A673 (cell line): ENCODE data around the gene PKM. TPM values are rescaled to one million over a fixed set of nuclear protein-coding genes. Genes with fewer than 3 reads are reported as not detected.

Experiments
- BruUV-seq: library from RNA; stranded (reverse); fragments of 400-500 nt; replicated peaks from 2 replicates; lab custom pipeline; 2021; lab: Mats Ljungman, UMichigan
- CTCF ChIA-PET: fragments of 300-600 bp; sonication (Branson Sonifier 250); formaldehyde crosslinking; loops from one replicate; lab custom pipeline; 2022; ENCODE audit warnings: antibody characterized with exemption; lab: Charles Lee
- POLR2A ChIA-PET: fragments of 300-600 bp; sonication (Branson Sonifier 250); formaldehyde crosslinking; loops from one replicate; lab custom pipeline; 2022; ENCODE audit warnings: antibody characterized with exemption; ENCODE audit not compliant: low non-redundant PET; lab: Charles Lee
- DNase-seq: peaks from one replicate; pipeline ENCODE4 v3.0.0-alpha.2; 2015; ENCODE audit warnings: low spot score
- H3K27ac ChIP-seq: fragments of 200-600 bp; sonication (generic); 2 replicates; pipeline ENCODE4 v1.5.1; 2016; ENCODE audit warnings: mixed run types, low read depth, mild to moderate bottlenecking, mixed read lengths, antibody characterized with exemption, low read length; ENCODE audit not compliant: poor library complexity, severe bottlenecking
- H3K27me3 ChIP-seq: fragments of 200-600 bp; sonication (generic); replicated peaks from 2 replicates; pipeline ENCODE4 v1.6.1; 2017; ENCODE audit warnings: mixed run types, low read depth, mild to moderate bottlenecking, mixed read lengths, antibody characterized with exemption, low read length; ENCODE audit not compliant: insufficient read depth, poor library complexity
- H3K36me3 ChIP-seq: fragments of 200-600 bp; sonication (generic); 2 replicates; pipeline ENCODE4 v1.6.1; 2016; ENCODE audit warnings: mixed run types, mild to moderate bottlenecking, mixed read lengths, antibody characterized with exemption, low read length; ENCODE audit not compliant: insufficient read depth, poor library complexity, severe bottlenecking
- H3K4me1 ChIP-seq: fragments of 200-600 bp; sonication (generic); 2 replicates; pipeline ENCODE4 v1.6.1; 2017; ENCODE audit warnings: mixed run types, mild to moderate bottlenecking, mixed read lengths, antibody characterized with exemption, low read length; ENCODE audit not compliant: insufficient read depth, poor library complexity, severe bottlenecking
- H3K4me3 ChIP-seq: fragments of 200-600 bp; sonication (generic); 2 replicates; pipeline ENCODE4 v1.5.1; 2016; ENCODE audit warnings: low read depth, mixed run types, mild to moderate bottlenecking, mixed read lengths, low read length; ENCODE audit not compliant: poor library complexity, severe bottlenecking
- H3K9me3 ChIP-seq: fragments of 200-600 bp; sonication (generic); 2 replicates; pipeline ENCODE4 v1.6.1; 2016; ENCODE audit warnings: mixed run types, low read depth, mild to moderate bottlenecking, mixed read lengths, antibody characterized with exemption, low read length; ENCODE audit not compliant: poor library complexity, severe bottlenecking
- CTCF ChIP-seq: fragments of 300-800, 200-600 bp; sonication (generic); conservative IDR thresholded peaks from 2 replicates; pipeline ENCODE4 v1.5.1; 2017; ENCODE audit warnings: low read depth, mild to moderate bottlenecking, antibody characterized with exemption, low read length, moderate library complexity, mixed read lengths
- EZH2 ChIP-seq: fragments of 200-600 bp; sonication (generic); IDR thresholded peaks from 2 replicates; pipeline ENCODE4 v1.6.1; 2017; ENCODE audit warnings: borderline replicate concordance, low read depth, mild to moderate bottlenecking, mixed read lengths, antibody characterized with exemption, low read length; ENCODE audit not compliant: poor library complexity, severe bottlenecking
- intact Hi-C: fragments of 100-400 bp; cut with micrococcal nuclease; formaldehyde crosslinking; loops from one replicate; pipeline ENCODE4 v1.10.0; 2022; ENCODE audit not compliant: unreplicated experiment
- total RNA-seq: library from RNA; stranded (reverse); gene quantifications from 2 replicates; pipeline ENCODE4 v1.2.3, GENCODE V29; 2021

PKM gene
- total RNA-seq, 1 experiment from 2014 or later: 1,955 TPM

- Histone ChIP-seq H3K4me1 (no peaks in the 10 kb centered on the region), H3K4me3 (no peak overlapping the region), H3K36me3 (no peaks in the 10 kb centered on the region), H3K9me3 (no peaks in the 10 kb centered on the region), H3K27ac (no peak overlapping the region), H3K27me3 (peaks cover 16% of the 10 kb centered on the region)
- DNase-seq: no peak
- POLR2A ChIA-PET: no interaction called here
- BruUV-seq: no TSS peak
- intact Hi-C loops: no loop called here
- TF ChIP-seq EZH2 (no peak), CTCF (no peak)
- CTCF ChIA-PET: no interaction called here
Observed at GRCh38 chr15:72189250-72189902, 41.6 kb downstream of the PKM start.

DNA sequence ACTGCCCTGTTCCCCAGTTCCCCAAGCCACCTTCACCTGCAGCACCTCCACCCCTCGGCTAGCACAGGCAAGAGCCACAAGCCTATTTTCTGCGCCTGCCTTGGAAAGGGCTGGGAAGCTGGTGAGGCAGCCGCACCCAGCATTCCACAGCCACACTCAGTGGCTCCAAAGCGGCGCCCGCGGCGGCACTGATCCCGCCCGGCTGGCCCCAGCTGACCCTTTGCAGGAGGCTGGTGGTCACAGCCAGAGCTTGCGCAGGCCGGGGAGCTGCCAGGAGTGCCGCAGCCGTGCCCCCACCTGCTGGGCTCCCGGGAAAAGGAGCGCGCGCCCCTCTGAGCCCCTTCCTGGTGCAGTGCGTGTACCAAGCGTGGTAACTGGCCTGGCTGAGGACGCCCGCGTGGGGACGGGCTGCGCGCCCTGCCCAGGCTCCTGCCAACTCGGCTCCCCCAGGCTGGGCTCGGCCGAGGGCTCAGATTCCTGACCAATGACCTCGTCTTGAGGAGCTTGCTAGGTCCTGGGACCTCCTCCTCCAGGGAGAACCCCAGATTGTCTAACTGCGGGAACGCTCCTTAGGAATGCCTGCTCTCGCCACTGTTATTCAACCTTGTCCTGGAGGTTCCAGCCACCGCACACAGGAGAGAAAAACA is 46.7 kb downstream of the PKM start:
- DNase-seq: no peak
- Histone ChIP-seq H3K4me1 (no peaks in the 10 kb centered on the region), H3K4me3 (peak overlapping the region; percentile 18), H3K36me3 (no peaks in the 10 kb centered on the region), H3K27ac (no peak overlapping the region), H3K9me3 (no peaks in the 10 kb centered on the region), H3K27me3 (peaks cover 25% of the 10 kb centered on the region)
- TF ChIP-seq CTCF (no peak), EZH2 (no peak)
- intact Hi-C loops: no loop called here
- no TSS peak for BruUV-seq
- ChIA-PET CTCF (no interaction called here), POLR2A (no interaction called here)

DNA sequence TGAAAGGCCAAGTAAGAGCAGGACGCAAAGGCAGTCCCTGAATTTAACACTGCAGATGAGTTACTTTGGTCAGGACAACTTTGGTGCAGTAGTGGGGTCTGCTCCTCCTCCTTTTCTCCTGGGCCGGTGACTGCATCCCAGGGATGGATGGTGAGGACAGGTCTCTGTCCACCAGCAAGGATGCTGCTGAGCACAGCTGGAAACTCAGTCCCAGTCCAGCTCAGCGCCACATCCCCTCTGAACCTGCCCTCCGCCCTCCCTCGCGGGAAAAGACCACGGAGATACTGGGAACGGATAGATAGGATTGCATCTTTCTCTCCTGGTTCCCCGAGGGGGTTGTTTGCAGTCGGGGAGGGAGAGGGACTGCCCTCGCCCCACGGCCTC is 47.2 kb downstream of the PKM start:
- POLR2A ChIA-PET: no interaction called here

More for the DNA sequence above, 47.2 kb downstream of the PKM start:
- Histone ChIP-seq H3K4me3 (no peak overlapping the region), H3K27ac (no peak overlapping the region), H3K36me3 (no peaks in the 10 kb centered on the region), H3K4me1 (no peaks in the 10 kb centered on the region), H3K27me3 (peaks cover 25% of the 10 kb centered on the region), H3K9me3 (no peaks in the 10 kb centered on the region)
- intact Hi-C loops: no loop called here
- TF ChIP-seq CTCF: no peak
- no peak for TF ChIP-seq EZH2
- CTCF ChIA-PET: no interaction called here
- no peak for DNase-seq
- no TSS peak for BruUV-seq
